ENCODE results near the gene CLTB.
"Not testable (repeated sequence)": the region's sequence is repeated elsewhere in the genome, so short reads cannot be mapped to it uniquely, and the experiment has no call there.

GRCh38 chr5:176408252-176408573 is 8.1 kb downstream of the CLTB start:
- not testable (repeated sequence) for TF ChIP-seq CTCF (IDR thresholded peaks at IDR 0.05 in 4 of 5, conservative IDR thresholded peaks at IDR 0.05 in 1 of 5); POLR2A (IDR thresholded peaks at IDR 0.05)

Data from gastrocnemius medialis (tissue), 4 donors.